HG02981 (cell line): Measurements from ENCODE around the gene SLC6A18.

Source experiments
- ATAC-seq: cut with Tn5 transposase; IDR thresholded peaks from one replicate; pipeline ENCODE4 v1.9.1; 2021; ENCODE audit warnings: mild to moderate bottlenecking, moderate library complexity; ENCODE audit not compliant: unreplicated experiment

SLC6A18 gene

GRCh38 chr5:1186351-1187233 lies 38.6 kb upstream of the SLC6A18 start:
- no peak for ATAC-seq

- no peak for ATAC-seq
Measured at GRCh38 chr5:1187234-1187949, 37.8 kb upstream of the SLC6A18 start.

GRCh38 chr5:1187950-1188334 lies 37.2 kb upstream of the SLC6A18 start:
- ATAC-seq, result no peak

GRCh38 chr5:1188464-1188863 lies 36.7 kb upstream of the SLC6A18 start:
- no peak for ATAC-seq

DNA sequence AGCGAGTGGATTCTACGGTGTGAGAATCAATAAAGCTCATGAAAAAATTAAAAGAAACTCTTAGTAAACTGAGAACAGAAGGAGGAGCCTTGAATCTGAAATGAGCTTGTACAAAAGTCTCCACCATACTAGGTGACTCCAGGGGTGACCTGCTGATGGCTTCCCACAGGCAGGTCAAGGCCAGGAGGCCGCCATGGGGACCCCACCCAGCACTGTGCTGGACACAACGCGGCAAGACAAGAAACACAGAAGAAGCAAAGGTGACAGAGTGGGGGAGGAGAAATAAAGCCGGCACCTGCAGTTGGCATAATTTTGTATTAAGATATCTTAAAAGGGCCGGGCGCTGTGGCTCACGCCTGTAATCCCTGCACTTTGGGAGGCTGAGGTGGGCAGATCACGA lies 35.9 kb upstream of the SLC6A18 start:
- ATAC-seq, result no peak

DNA sequence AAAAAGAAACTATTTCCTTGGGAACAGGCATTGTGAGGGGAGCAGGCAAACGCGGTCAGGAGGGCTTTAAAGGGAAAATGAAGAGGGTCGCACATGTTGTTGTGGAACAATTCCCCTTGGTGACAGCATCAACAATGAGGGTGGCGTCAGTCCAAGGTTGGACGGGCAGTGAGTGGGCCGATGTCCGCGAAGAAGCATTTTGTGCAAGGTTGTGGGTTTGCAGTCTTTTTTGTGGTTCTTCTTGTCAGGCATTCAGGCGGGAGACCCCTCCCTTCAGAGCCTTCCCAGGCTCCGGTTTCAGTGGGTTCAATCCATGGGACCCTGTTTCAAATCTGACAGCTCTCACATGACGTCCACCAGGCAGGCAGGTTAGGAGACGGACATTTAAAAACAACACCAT lies 34.9 kb upstream of the SLC6A18 start:
- no peak for ATAC-seq

DNA sequence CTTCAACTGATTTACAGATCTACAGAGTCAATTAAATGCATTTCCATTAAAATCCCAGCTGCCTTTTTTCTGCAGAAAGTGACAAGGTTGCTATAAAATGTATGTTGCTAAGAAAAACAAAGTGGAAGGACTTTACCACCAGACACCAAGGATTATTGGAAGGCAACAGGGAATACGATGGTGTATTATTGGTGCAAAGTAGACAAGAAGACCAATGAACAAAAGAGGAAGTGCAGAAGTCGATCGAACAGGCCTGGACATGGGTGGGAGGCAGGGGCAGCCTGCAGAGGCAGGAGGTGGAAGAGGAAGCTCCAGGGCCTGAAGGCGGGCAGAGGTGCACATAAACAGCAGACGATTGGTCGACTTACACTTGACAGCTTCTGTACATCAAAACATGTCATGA lies 34.3 kb upstream of the SLC6A18 start:
- ATAC-seq, result no peak

GRCh38 chr5:1192971-1193590 lies 32.1 kb upstream of the SLC6A18 start:
- ATAC-seq, result no peak

DNA sequence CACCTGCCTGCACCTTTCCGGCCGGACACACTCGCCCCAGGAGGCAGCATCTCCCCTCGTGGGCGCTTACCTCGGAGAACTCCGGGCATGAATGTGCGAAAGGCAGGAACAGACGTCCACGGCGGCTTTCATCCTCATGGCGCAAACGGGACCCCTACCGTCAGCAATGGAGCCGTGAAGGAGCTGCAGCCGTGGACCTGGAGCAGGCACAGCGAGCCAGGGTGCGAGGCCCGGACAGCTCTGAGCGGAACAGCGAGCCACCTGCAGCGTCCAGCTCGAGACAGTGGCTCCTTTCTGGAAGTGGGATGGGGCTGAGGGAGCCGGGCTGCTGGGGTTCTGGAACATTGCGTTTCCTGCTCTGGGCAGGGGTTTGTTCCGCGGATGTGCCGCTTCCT lies 31.6 kb upstream of the SLC6A18 start:
- no peak for ATAC-seq

DNA sequence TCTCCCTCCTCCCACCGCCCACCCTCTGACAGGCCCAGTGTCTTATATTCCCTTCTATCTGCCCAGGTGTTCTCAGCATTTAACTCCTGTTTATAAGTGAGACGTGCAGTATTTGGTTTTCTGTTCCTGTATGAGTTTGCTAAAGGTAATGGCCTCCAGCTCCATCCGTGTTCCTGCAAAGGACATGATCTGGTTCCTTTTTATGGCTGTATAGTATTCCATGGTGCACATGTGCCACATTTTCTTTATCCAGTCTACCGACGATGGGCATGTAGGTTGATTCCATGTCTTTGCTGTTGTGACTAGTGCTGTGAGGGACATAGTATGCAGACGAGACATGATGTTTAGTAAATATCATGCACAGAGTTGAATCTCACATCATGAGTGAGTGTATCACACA lies 30.8 kb upstream of the SLC6A18 start:
- ATAC-seq, result no peak

DNA sequence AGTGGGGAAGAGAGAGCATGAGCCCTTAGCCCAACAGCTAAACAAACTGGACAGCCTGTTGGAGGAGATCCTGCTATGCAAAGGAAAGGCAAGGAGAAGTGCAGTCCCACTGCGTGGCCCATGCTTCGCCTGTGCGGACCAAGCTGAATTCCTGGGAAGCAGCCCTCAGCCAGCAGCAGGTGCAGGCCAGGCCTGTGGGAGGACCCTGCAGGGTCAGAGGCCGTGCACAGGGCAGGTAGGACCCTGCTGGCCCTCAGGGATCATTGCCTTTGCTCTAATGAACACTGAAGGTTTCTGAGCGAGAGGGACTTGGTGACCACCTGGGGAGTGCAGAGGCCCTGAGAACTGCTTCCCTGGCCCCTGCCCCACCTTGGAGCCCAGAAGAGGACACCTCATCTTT lies 29.7 kb upstream of the SLC6A18 start:
- ATAC-seq, result no peak

- ATAC-seq, result no peak
Measured at GRCh38 chr5:1195916-1196315, 29.3 kb upstream of the SLC6A18 start.

GRCh38 chr5:1196562-1196961 lies 28.6 kb upstream of the SLC6A18 start:
- no peak for ATAC-seq

DNA sequence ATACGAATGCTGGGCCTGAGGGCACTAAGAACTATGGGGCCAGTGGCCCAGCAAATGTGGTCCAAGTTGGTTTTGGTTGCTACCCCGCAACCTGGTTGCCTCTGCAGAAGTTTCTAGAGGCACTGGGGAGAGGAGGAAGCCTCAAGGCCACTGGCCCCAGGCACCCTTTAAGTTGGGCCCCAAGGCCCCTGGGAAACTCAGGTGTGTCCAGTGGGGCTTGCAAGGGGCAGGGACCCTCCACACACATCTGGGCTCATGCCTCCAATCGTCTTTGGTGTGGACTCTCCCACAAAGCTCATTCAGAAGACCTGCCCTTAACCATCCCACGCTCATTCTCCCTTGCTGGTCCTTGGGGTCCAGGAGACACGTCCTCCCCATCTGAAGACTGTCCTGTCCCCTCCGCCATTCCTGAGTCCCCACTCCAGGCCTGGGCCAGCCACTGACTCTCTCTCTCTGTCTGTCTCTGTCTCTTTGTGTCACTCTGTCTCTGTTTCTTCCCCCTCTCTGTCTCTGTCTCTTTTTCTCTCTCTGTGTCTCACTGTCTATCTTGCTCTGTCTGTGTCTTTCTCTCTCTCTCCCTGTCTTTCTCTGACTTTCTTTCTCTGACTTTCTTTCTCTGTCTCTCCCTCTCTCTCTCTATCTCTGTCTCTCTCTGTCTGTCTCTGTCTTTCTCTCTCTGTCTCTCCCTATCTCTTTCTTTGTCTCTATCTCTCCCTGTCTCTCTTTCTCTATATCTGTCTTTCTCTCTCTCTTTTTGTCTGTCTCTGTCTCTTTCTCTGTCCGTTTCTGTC lies 27.1 kb upstream of the SLC6A18 start:
- no peak for ATAC-seq

DNA sequence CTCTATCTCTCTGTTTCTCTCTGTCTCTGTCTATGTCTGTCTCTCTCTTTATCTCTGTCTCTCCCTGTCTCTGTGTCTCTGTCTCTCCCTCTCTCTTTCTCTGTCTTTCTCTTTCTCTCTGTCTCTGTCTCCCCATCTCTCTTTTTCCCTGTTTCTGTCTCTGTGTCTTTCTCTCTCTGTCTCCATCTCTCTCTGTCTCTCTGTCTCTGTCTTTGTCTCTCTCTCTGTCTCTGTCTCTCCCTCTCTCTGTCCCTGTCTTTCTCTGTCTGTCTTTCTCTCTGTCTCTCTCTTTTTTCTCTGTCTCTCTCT lies 25.9 kb upstream of the SLC6A18 start:
- ATAC-seq, result no peak

GRCh38 chr5:1199649-1200494 lies 25.3 kb upstream of the SLC6A18 start:
- ATAC-seq, result no peak

- no peak for ATAC-seq
Measured at GRCh38 chr5:1200495-1201326, 24.5 kb upstream of the SLC6A18 start.

DNA sequence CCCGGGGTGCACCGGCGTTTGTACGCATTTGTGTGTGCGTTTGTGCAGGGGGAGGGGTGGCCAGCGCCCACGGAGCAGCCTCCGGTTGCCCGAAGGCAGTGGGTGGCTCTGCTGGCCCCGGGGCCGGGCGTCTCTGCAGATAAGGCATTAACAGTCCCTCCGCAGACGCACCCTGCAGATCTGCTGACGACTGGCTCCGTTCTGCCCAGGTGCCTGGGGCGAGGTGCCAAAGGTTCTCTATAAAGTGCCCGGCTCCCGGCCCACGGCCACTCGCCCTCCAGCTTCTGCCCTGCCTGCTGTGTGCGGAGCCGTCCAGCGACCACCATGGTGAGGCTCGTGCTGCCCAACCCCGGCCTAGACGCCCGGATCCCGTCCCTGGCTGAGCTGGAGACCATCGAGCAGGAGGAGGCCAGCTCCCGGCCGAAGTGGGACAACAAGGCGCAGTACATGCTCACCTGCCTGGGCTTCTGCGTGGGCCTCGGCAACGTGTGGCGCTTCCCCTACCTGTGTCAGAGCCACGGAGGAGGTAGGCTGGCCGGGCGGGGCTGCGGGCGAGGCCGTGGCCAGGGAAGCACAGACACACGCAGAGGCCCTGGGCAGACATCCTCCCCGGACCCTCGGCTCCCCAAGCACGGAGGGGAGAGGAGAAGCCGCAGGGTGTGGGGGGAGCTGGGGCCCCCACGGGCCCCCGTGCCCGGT lies 23.7 kb upstream of the SLC6A18 start, which contains the start of gene SLC6A19:
Gene SLC6A19 (plus strand): TSS at position 269 of the 699 bp plus-strand sequence. CDS start 56 bp downstream, at position 325.
- no peak for ATAC-seq
